ENCODE results near the gene HNRNPM.

DNA sequence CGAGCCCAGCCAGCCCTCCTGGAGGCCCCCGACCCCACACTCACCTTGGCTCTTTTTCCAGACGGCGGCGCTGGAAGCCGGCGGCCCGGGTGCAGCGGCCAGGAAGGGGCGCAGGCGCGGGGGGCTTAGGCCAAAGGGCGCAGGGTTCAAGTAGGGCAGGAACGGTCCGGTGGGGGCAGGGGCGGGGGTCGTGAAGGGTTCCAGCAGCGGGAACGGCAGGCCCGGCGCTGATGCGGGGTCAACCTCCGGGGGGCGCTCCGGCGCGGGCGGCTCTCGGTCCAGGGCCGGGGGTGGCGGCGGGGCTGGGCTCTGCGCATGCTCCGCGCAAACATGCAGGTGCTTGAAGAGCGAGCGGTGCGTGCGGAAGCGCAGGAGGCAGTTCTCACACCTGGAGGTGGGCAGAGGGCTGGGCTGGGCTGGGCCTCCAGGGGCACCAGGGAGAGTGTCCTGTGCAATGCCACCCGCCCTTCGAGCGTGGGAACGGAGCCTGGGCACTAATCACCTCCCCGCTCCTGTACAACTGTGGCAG lies 66.9 kb downstream of the HNRNPM start:
- no peak for TF ChIP-seq POLR2A (IDR thresholded peaks at IDR 0.05)
- TF ChIP-seq CTCF (IDR thresholded peaks at IDR 0.05) = no peak
